BE2C (cell line): ENCODE data around the gene SEC61A1.

ENCODE experiments used
- DNase-seq: peaks from one replicate; pipeline ENCODE4 v3.0.0-alpha.2; 2020
- H3K27me3 ChIP-seq: fragments of 250-450 bp; sonication (Bioruptor Pico); 2 replicates; pipeline ENCODE4 v1.5.1; 2020; ENCODE audit warnings: mild to moderate bottlenecking
- H3K36me3 ChIP-seq: fragments of 250-450 bp; sonication (Bioruptor Pico); 2 replicates; pipeline ENCODE4 v1.5.1; 2020; ENCODE audit warnings: mild to moderate bottlenecking
- H3K4me1 ChIP-seq: fragments of 250-450 bp; sonication (Bioruptor Pico); 2 replicates; pipeline ENCODE4 v1.5.1; 2020
- H3K4me3 ChIP-seq: 2 replicates; pipeline ENCODE4 v1.5.1; 2011; ENCODE audit warnings: low read depth, low read length
- H3K9me3 ChIP-seq: fragments of 250-450 bp; sonication (Bioruptor Pico); 2 replicates; pipeline ENCODE4 v1.5.1; 2020
- TF ChIP-seq, protein P1 (sequence below): IDR thresholded peaks from 2 replicates; pipeline ENCODE4 v1.5.1; 2012; ENCODE audit warnings: mild to moderate bottlenecking, low read depth, low read length

Gene SEC61A1

DNA sequence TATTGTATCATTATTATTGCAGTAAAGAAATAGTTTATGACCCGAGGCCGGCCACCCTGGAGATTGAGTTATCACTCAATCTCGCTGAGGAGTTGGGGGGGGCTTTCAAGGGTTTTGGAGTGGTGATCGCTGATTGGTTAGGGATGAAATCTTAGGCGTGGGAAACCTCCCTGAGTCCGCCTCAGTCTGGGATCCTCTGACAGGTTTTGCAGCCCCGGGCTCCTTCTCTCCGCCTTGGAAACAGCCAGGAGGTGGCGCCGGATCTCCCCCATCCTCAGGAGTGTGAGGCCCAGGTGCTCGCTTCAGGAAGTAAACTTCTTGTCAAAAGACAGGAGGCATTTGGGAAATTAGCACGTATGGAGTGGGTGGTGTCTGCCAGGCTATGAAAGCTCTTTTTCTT lies 41.1 kb upstream of the SEC61A1 start:
- DNase-seq = peak; percentile 53
- H3K36me3 ChIP-seq = no peaks in the 10 kb centered on the region
- no peak overlapping the region for H3K4me3 ChIP-seq
- no peaks in the 10 kb centered on the region for H3K27me3 ChIP-seq
- no peaks in the 10 kb centered on the region for H3K9me3 ChIP-seq
- H3K4me1 ChIP-seq = no peaks in the 10 kb centered on the region
- TF ChIP-seq, protein P1, sequence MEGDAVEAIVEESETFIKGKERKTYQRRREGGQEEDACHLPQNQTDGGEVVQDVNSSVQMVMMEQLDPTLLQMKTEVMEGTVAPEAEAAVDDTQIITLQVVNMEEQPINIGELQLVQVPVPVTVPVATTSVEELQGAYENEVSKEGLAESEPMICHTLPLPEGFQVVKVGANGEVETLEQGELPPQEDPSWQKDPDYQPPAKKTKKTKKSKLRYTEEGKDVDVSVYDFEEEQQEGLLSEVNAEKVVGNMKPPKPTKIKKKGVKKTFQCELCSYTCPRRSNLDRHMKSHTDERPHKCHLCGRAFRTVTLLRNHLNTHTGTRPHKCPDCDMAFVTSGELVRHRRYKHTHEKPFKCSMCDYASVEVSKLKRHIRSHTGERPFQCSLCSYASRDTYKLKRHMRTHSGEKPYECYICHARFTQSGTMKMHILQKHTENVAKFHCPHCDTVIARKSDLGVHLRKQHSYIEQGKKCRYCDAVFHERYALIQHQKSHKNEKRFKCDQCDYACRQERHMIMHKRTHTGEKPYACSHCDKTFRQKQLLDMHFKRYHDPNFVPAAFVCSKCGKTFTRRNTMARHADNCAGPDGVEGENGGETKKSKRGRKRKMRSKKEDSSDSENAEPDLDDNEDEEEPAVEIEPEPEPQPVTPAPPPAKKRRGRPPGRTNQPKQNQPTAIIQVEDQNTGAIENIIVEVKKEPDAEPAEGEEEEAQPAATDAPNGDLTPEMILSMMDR = peak; percentile 61

- no peaks in the 10 kb centered on the region for H3K27me3 ChIP-seq
- no peaks in the 10 kb centered on the region for H3K36me3 ChIP-seq
- DNase-seq = no peak
- no peaks in the 10 kb centered on the region for H3K9me3 ChIP-seq
- H3K4me3 ChIP-seq = no peak overlapping the region
- no peaks in the 10 kb centered on the region for H3K4me1 ChIP-seq
- TF ChIP-seq, protein P1 = no peak
Measured at GRCh38 chr3:128012050-128012449, 40.2 kb upstream of the SEC61A1 start.

GRCh38 chr3:128014548-128014947 lies 37.7 kb upstream of the SEC61A1 start:
- H3K9me3 ChIP-seq = no peaks in the 10 kb centered on the region
- no peaks in the 10 kb centered on the region for H3K4me1 ChIP-seq
- no peaks in the 10 kb centered on the region for H3K27me3 ChIP-seq
- DNase-seq = no peak
- H3K36me3 ChIP-seq = no peaks in the 10 kb centered on the region
- H3K4me3 ChIP-seq = no peak overlapping the region
- TF ChIP-seq, protein P1 = no peak

DNA sequence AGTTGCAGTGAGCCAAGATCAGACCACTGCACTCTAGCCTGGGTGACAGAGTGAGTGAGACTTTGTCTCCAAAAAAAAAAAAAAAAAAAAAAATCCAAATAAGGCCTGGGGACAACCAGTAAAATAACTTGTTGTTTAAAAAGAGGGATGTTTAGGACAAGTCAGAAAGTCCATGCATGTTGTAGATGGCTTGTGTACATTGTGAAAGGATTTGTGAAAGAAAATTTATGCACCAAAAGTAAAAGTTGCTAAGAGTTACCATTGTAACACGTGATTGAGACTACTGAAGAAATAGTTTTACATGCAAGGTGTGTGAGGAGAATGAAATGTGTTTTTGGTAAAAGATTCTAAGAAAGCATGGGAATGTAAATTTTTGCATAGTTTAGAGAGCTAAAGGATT lies 35.7 kb upstream of the SEC61A1 start:
- no peaks in the 10 kb centered on the region for H3K36me3 ChIP-seq
- H3K4me1 ChIP-seq = no peaks in the 10 kb centered on the region
- no peaks in the 10 kb centered on the region for H3K9me3 ChIP-seq
- no peak for DNase-seq
- H3K27me3 ChIP-seq = no peaks in the 10 kb centered on the region
- H3K4me3 ChIP-seq = no peak overlapping the region
- TF ChIP-seq, protein P1 = no peak

- no peaks in the 10 kb centered on the region for H3K4me1 ChIP-seq
- no peaks in the 10 kb centered on the region for H3K36me3 ChIP-seq
- no peak overlapping the region for H3K4me3 ChIP-seq
- no peak for DNase-seq
- TF ChIP-seq, protein P1 = no peak
- no peaks in the 10 kb centered on the region for H3K9me3 ChIP-seq
- H3K27me3 ChIP-seq = no peaks in the 10 kb centered on the region
Measured at GRCh38 chr3:128021768-128022372, 30.4 kb upstream of the SEC61A1 start.

DNA sequence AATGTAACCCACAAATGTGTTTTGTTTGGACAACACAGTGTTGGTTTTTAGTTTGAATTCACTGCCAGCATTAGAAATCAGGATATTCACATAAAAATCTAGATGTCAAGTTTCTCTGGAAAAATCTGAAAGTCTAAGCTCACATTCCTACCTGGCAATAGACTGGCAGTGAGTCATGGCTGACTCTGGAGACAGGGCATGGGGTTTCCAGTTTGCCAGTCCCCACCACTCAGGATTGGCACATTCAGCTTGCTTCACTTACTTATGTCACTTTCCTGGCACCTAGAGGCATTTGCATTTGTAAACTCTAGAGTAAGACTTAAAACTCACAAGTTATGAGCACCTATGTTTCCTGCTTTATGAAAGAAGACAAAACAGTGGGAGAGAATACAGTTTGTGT lies 19.1 kb upstream of the SEC61A1 start:
- peaks cover 2% of the 10 kb centered on the region; the same call in 1 of the 2 replicates for H3K27me3 ChIP-seq
- TF ChIP-seq, protein P1 = no peak
- H3K4me3 ChIP-seq = no peak overlapping the region
- no peaks in the 10 kb centered on the region for H3K36me3 ChIP-seq
- no peaks in the 10 kb centered on the region for H3K4me1 ChIP-seq
- DNase-seq = no peak
- H3K9me3 ChIP-seq = no peaks in the 10 kb centered on the region
